ENCODE measurements around the gene KLHL21.
"Not testable (repeated sequence)": the region's sequence is repeated elsewhere in the genome, so short reads cannot be mapped to it uniquely, and the experiment has no call there.

The KLHL21 gene

DNA sequence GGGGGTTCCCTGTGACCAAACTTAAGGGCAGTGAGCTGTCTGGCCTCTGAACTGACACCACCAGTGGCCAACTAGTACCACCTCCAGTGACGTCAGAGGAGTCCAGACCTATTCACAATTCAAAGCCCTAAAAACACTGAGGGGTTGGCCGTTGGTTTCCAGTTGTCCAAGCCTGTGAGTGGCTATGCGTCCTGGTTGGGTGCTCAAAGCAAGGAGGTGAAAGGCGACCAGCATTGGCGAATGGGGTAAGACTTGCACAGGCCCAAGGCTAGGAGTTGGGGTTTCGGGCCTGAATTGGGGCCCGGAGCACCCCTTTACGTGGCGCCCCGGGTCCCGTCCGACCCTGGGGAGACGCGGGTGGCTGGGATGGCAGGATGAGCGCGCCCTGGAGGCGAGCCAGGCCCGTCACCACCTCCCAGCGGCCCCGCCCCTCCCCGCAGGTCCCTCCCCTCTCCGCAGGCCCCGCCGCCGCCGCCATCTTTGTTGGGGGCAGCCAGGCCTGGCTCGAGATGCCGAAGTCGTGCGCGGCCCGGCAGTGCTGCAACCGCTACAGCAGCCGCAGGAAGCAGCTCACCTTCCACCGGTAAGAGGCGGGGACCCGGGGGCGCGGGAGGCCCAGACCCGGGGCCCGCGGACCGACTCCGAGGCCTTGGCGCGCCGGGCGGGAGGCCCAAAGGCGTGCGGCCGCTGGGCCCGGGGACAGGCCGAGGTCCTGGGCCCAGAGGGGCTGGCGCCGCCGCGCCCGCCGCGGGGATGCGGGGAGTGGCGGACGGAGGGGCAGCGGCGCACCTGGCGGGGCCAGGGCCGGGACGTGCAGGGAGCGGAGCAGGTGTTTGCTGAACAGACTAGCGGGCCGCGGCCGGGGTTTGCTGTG, 22.3 kb upstream of the KLHL21 start, which contains the start of gene THAP3:
TSS of gene THAP3 (plus strand) at position 159 of the 874 bp plus-strand sequence. CDS start at position 510, 351 bp downstream.
- peak; percentile 84 for DNase-seq

DNA sequence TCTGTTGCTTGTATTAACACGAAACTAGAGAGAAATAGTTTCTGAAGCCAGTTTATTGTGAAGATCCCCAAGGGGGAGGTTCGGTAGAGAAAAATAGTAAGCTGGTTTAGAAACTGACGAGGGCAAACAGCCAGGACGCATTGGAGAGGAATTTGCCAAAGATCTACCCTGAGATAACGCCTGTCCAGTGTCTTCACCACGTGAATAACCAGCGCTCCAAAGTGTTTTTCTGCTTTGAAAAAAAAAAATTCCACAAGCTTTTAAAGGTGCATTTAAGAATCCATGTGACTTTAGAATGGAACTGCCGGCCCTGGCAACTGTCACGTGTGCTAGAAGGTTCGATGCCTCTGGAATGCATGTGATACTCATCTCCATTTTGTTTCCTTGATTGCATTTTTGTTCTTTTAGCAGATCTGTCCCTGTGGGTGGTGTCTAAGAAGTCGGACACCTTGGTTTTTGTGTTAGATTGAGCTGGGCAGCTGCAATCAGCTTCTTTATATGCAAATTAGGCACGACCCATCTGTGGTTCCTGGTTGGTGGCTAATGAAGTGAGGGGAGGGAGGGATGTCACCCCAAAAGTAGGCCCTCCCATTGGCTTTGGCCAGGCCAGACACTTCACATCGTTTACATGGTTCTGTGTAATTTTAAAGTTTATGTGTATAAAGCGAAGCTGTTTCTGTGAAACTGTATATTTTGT, 20.7 kb upstream of the KLHL21 start:
- DNase-seq: no peak

DNA sequence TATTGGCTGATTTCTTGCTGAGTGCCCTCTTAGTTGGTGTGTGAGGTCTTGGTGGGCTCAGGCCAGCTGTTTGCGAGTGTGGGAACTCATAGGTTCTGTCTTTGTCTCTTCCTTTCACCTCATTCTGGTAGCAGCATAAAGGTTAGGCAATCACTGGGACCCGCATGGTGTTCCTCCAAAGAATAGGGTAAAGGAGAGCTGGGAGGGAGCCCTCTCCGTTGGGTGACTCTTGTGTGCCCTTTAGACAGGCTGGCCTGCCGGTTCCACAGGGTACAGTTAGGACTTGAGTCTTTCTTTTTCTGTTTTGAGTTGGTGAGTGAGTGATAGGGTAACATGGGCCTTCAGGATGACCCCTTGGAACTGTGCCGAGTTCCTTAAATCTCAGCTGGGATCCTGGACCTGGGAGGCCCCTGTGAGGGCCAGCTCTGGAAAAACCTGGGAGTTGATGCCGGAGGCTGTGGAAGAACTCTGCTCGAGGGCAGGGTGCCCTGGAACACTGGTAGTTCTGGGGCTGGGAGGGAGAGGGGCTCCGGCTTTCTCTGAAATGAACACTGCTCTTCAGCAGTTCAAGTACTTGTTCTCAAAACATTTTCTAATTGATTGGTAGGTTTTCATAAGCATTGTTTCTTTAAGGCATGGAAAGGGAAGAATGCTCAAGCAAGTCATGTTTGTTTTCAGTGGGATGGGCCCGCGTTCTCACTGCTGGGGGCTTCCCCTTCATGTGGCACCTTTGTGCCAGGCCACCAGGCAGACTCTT, 19.9 kb upstream of the KLHL21 start:
- DNase-seq: no peak

DNA sequence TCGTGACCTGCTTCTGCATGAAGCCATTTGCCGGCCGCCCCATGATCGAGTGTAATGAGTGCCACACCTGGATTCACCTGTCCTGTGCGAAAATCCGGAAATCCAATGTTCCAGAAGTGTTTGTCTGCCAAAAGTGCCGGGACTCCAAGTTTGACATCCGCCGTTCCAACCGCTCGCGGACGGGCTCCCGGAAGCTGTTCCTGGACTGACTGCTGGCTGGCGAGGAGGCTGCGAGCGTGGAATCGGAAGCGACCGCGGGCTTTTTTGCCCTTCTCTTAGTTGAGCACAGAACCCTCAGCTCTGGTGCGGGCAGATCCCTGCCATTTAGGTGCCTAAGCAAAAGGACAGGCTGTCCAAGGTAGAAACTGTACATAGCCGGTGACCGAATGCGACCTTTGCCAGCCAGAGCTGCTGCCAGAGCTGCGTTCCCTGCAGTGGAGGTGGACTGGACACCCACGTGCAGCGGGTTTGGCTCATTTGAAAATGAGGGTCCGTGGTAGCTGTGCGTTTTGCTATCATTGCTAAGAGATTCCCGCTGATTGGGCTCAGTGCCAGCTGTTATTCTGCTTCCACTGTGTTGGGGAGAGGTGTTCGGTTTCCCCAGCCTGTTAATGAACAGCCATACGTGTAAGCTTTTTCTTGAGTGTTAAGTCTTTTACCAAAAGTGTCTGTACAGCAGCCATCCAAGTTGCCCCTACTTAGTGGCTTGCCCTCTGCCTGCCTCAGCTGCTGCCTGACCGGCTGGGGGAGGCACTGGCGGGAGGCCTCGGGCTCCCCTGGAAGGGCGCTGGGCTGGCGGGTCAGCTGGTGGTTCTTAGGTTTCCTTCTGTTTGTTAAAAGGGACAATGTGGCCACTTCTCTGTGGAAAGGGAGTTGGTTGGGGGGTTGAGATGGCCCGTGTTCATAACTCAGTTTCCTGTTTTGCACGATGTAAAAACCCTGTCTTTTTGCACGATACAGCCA, 19.0 kb upstream of the KLHL21 start:
- no peak for DNase-seq

DNA sequence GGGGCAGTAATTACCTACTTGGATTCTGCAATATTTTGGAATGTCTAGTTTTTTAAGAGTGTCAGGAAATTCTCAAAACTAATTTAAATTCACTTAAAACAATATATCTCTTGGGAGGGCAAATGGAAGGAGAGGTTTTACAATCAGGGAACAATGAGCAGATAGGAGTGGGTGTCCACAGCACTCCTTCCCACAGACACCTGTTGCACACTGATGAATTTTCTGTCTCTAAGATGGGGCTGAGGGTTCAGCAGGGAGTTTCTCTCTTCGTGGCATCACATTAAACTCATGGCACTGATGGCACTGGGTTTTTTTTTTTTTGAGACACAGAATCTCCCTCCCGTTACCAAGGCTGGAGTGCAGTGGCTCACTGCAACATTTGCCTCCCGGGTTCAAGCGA, 16.4 kb upstream of the KLHL21 start:
- DNase-seq: no peak

DNA sequence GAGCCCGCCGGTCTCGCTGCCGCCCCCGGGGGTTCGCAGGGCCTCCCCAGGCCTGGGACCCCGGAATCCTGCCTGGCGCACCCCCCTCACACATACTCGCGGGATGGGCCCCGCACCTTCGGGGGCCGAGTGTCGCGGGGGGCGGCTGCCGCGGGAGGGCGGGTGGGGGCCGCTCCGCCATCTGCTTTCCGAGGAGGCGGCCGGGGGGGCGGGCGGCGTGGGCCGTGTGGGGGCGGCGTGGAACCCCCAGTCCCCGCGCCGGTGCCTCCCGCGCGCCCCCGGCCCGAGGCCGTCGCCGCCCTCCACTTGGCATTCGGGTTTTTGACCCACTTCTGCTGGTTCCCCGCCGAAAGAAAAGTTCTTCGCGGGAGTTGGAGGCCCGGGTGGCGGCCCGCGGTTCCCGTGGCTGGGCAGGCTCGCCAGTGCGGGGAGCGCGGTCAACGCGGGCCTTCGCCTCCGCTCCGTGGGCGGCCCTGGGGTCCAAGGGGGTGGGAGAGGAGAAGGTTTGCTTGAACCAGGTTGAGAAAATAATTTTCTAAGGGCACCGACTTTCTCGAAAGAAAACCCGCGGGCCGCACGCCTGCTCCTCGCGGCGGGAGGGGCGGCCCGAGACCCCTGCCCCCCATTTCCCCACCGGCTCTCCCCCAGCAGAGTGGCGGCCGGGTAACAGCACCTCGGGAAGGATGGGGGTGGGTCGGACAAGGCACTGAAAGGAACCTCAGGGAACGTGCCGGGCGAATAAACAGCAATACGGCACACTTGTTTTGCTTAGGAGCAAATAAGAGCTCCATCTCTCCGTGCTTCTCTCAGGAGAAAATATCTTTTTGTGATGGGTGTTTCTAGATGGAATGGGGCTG, 12.5 kb upstream of the KLHL21 start:
- no peak for DNase-seq

DNA sequence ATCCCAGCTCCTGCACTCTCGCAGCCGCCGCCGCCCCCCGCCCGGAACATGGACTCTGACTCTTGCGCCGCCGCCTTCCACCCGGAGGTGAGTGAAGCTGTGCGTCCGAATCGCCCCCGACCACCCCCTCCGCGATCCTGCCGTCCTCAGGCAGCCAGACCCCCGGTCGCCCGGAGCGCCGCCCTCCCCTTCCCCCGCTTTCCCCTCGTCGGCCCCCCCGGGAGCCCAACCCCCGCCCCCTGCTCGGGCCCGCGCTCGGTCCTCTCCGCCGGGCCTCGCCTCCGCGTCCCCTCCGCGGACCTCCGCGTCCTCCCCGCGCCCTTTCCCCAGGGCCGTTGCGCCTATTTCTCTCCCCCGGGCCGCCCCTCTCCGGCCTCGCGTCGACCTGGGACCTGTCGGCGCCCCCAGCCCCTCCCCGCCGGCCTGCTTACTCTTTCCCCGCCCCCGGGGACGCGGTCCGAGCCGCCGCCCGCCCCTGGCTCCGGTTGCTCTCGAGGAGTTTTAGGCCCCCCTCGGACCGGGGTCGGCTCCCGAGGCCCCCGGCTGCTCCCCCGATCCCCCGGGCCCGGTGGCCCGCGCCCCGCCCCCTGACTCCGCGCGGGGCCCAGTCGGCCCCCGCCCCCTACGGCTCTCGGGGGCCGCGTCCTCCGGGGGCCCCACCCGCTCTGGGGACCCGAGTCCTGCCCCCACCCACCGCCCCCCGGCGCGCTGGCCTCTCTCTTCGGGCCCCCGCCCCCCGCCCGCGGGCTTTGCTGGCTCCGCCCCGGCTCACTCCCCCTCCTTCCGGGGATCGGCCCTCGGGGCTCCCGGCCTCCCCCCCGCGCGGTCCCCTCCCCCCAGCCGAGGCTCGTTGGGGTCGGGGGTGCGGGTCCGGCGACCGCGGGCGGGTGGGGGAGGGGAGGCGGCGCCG, 11.6 kb upstream of the KLHL21 start:
- no peak for DNase-seq

DNA sequence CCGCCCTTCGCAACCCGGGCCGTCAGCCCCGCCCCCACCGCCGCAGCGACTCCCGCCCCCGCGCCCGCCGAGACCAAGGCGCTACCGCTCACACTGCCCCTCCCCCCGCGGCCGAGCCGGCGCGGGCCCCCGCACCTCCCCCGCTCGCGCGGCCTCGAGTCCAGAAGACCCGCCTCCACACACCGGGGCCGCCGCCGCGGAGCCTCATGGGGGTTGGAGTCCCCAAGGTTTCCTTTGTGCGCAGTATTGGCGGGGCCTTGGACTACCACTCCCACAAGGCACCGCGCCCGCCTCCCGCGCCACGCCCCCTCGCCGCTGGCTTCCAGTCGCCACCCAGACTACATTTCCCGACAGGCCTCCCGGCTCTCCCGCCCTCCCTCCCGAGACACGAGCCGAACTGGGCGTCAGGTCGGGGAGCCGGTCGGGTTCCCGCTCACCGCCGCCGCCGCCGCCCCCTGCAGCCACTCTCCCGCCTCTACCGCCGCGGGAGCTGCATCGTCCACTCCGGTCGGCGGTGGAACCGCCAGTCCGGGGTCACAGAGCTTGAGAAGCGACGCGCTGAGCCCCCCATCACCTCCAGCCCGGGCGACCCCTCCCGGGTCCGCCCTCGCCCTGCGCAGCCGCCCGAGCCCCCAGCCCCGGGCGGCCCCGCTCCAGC, 10.8 kb upstream of the KLHL21 start, which contains the start of gene PHF13:
TSS of gene PHF13 (plus strand) at position 371 of the 658 bp plus-strand sequence. CDS start 336 bp downstream, outside the sequence.
- peak; percentile 98 for DNase-seq

DNA sequence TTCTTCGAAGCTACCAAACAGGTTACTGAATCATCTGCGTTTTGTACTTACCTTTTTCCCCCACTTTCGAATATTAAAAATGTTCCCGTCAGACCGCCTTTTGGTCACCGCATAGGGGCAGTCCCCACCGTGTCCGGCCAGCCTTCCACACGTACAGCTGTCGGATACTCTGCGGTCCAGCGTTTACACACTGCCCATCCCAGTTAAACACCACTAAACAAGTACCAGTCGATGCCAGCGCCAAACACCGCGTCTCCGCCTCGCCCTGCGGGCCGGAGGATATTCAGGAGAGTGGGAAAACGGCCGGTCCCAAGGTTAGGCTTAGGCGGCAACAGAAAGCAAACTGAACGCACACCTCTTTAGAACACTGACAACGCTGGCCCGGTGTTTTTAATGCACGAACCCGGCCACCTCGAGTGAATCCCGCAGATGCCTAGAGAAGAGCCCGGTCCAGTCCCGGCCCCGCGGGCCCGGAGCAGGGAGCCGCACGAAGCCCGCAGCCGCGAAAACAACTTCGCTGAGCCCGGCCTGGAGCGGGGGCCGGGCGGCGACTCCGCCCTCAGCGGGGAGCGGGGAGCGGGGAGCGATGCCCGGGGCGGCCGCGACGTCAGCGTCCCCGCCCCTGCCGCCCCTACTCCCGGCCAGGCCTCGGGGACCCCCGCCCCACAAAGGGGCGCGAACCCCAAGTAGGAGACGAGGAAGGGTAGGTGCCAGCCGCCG, 10.1 kb upstream of the KLHL21 start:
- no peak for DNase-seq

DNA sequence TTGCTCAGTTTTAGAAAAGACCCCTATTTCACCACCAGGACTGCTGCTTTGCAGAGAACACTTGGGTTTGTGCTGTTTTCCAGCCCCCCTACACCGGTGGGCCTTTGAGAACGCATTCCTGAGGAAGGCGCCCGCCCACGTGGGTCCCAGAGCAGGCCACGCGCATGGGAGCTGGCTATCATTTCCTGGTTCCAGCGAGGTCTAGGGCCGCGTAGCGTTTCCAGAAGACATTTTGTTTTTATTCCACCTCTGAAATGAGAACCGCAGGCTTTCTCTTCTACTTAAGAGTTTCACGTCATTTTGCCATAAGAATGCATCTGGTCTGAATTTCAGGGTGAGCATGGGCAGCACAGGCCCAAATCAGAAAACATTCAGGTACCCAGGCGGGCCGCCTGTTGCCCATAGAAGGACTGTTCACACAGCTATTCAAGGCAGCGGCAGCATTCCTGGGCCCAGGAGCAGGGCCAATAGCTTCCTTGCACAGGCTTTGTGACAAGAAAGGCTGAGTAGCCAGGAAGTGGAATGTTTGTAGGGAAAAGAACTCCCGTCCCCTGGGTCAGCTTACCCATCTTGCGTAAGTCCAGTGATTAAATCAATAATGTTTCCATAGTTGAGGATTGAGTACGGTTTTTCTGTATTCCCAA, 1.4 kb upstream of the KLHL21 start:
- no peak for DNase-seq

DNA sequence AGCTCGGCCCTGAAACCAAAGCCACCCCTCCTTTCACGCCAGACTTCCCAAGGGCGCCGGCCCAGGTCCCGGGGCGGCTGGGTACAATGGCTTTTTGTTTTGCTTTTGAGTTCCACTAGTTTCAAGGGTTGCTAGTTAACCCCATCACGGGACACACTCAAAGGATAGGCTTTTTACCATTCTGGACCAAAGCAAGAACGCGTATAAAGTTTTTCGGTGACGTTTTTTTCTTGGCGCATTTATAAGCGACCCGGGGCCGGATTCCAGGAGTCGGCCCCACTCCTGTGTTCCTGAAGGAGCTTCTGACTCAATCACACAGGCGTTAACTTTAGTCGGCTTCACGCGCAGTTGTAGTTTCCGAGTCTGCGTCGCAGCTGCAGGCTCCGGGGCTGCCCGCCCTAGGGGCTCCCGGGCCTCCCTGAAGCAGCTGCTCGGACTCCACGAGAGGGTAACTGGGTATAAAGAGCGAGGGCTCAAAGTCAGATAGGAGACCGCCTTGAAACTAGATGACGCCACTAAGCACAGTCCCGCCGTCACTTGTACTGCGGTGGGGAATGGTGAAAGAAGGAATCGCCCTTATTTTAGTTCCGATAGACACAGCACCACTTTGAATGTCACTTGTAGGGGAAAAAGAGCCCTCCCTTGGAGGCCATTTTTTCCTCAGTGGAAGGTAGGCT, 707 bp upstream of the KLHL21 start:
- DNase-seq: no peak

DNA sequence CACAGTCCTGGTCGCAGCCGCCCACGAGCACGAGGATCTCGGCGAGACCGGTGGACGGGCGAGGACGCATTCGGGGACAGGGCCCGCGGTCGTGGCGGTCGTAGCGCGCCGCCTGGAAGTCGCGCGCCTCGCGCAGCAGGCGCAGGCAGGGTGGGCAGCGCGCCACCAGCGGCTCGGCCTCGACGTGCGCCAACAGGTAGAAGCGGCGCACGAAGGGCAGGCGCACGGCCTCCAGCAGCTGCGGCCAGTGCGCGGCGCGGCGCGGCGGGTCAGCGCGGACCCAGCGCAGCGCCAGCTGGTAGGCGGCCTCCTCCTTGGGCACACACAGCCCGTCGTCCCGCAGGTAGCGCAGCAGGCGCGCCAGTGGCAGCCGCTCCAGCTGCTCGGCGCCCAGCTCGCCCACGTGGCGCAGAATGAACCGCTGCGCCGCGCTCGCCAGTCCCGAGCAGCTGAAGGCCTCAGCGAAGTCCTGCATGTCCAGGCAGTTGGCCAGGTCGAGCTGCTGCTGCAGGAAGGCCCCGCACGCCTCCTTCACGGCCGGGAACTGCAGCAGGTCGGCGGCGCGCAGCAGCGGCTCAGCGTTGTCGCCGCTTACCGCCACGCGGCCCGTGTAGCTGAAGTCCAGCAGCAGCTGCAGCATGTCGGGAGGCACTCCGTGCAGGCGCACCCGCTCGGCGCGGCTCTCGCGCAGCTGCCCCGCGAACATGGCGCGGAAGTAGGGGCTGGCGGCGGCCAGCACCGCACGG, 573 bp downstream of the KLHL21 start:
- no peak for DNase-seq

DNA sequence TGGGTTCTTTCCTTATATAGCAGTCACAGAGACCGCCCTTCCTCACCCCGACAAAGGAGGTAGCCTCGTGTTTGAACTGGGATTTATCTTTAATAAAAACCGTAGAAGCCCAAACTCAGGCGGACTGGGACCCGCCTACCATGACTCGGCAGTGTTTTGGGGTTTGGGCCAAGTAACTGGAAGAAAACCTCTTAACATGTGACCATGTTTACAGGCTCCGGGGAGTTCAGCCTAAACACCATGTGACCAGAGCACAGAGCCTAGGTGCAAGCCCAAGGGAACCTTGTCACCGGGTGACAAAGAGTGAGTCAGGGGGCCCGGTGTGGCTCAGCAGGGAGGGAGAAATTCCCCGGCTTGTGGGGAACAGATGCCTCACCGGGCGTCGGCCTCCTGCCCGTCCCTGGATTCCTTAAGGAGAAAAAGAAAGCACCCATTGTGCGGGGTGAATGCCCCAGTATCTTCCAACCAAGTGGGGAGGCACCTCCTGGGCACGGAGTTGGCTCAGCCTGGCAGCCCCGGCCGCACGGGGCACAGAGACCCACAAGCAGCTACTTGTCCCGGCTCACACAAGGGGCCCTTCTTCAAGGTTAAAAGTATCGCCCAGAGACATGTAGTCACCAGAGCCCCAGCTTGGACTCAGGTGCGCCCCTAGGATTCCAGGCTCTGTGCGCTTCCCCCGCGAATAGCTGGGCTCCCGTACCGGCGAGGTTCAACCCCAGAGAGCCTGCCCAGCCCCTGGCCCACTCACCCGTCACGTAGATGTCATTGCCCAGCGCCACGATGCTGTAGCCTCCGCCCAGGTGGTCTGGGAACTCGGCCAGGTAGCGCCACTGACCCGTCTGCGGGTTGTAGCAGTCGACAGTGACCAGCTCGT, 1.4 kb downstream of the KLHL21 start:
- peak; percentile 71 for DNase-seq

DNA sequence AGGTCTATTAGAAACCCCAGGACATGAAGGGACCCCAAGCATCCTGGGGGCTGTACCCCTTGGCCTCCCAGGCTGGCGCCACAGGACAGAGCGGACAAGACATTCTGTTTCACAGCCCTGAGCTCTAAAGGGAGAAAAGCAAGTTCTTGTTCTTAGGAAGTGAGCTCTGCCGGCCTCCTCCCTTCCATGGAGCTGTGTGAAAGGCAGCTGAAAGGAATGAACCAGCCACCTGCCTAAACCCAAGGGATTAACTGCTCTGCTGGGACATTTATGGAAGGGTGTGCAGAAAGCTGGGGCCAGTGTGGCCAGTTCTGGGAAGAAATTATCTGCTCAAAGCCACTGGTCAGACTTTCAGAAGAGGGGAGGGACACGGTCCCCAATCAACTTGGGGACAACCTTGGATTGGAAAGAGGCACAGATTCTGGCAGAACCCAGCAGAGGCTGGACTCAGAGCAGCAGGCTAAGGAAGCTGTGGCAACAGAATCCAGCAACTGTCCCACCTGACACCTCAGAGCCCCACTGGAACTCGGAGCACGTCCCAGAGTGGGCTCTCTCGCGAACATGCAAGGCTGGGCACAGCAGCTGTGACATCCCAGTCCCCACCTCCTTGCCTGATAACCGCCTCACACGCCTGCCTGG, 2.1 kb downstream of the KLHL21 start:
- DNase-seq: no peak

DNA sequence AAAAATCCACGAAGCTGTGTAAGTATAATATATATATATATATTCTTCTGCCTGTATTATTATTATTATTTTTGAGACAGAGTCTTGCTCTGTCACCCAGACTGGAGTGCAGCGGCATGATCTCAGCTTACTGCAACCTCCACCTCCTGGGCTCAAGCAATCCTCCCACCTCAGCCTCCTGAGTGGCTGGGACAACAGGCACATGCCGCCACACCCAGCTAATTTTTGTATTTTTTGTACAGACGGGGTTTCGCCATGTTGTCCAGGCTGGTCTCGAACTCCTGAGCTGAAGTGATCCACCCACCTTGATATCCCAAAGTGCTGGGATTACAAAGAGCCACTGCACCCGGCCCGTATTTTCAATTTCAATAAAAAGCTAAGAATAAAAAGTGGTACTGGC, 2.7 kb downstream of the KLHL21 start:
- DNase-seq: not testable (repeated sequence)

Measured in GOT3 (cell line).